H9 (cell line): ENCODE results near the gene SORCS2. TPM values are rescaled to one million over a fixed set of nuclear protein-coding genes. Genes with fewer than 3 reads are reported as not detected.

Source experiments
- DNase-seq: peaks from one replicate; pipeline ENCODE4 v3.0.0-alpha.2; 2017
- H2AFZ ChIP-seq: one replicate; pipeline ENCODE4 v1.6.1; 2013; ENCODE audit warnings: mild to moderate bottlenecking, low read length, control low read depth, moderate library complexity
- H2AK5ac ChIP-seq: 2 replicates; pipeline ENCODE4 v1.6.1; 2013; ENCODE audit warnings: low read length, control low read depth, mixed read lengths; ENCODE audit not compliant: insufficient read length
- H2BK120ac ChIP-seq: one replicate; pipeline ENCODE4 v1.6.1; 2013; ENCODE audit warnings: low read depth, mild to moderate bottlenecking, low read length, control low read depth, inconsistent platforms; ENCODE audit not compliant: poor library complexity, severe bottlenecking
- H2BK12ac ChIP-seq: 2 replicates; pipeline ENCODE4 v1.6.1; 2013; ENCODE audit warnings: low read length, control low read depth, mixed read lengths, low read depth; ENCODE audit not compliant: insufficient read length
- H2BK15ac ChIP-seq: 2 replicates; pipeline ENCODE4 v1.6.1; 2013; ENCODE audit warnings: low read depth, low read length, control low read depth
- H2BK20ac ChIP-seq: one replicate; pipeline ENCODE4 v1.6.1; 2013; ENCODE audit warnings: low read depth, mild to moderate bottlenecking, low read length, control low read depth, inconsistent platforms; ENCODE audit not compliant: poor library complexity, severe bottlenecking
- H2BK5ac ChIP-seq: 2 replicates; pipeline ENCODE4 v1.6.1; 2013; ENCODE audit warnings: low read length, control low read depth, mixed read lengths; ENCODE audit not compliant: insufficient read length
- H3K14ac ChIP-seq: 2 replicates; pipeline ENCODE4 v1.6.1; 2013; ENCODE audit warnings: low read length, control low read depth; ENCODE audit not compliant: insufficient read depth
- H3K18ac ChIP-seq: 2 replicates; pipeline ENCODE4 v1.6.1; 2013; ENCODE audit warnings: low read depth, mild to moderate bottlenecking, mixed read lengths, low read length, control low read depth; ENCODE audit not compliant: insufficient read length
- H3K23ac ChIP-seq: 2 replicates; pipeline ENCODE4 v1.6.1; 2013; ENCODE audit warnings: low read length, control low read depth, mixed read lengths, low read depth; ENCODE audit not compliant: insufficient read length
- H3K23me2 ChIP-seq: 2 replicates; pipeline ENCODE4 v1.6.1; 2013; ENCODE audit warnings: low read depth, mild to moderate bottlenecking, mixed read lengths, low read length, control low read depth; ENCODE audit not compliant: insufficient read length, poor library complexity, severe bottlenecking
- H3K27ac ChIP-seq: 2 replicates; pipeline ENCODE4 v1.5.1; 2013; ENCODE audit warnings: low read length, control low read depth, mixed read lengths, low read depth; ENCODE audit not compliant: insufficient read length
- H3K27me3 ChIP-seq: 2 replicates; pipeline ENCODE4 v1.6.1; 2013; ENCODE audit warnings: low read length, control low read depth, inconsistent platforms; ENCODE audit not compliant: insufficient read depth
- H3K4ac ChIP-seq: 2 replicates; pipeline ENCODE4 v1.6.1; 2013; ENCODE audit warnings: low read depth, mild to moderate bottlenecking, control low read depth, inconsistent platforms, low read length, moderate library complexity
- H3K4me1 ChIP-seq: 2 replicates; pipeline ENCODE4 v1.6.1; 2013; ENCODE audit warnings: low read length, control low read depth, inconsistent platforms; ENCODE audit not compliant: insufficient read depth
- H3K4me2 ChIP-seq: 2 replicates; pipeline ENCODE4 v1.6.1; 2013; ENCODE audit warnings: low read length, control low read depth, mixed read lengths; ENCODE audit not compliant: insufficient read length, insufficient read depth
- H3K56ac ChIP-seq: 2 replicates; pipeline ENCODE4 v1.6.1; 2013; ENCODE audit warnings: low read depth, mild to moderate bottlenecking, mixed read lengths, low read length, control low read depth; ENCODE audit not compliant: insufficient read length
- H3K79me1 ChIP-seq: 2 replicates; pipeline ENCODE4 v1.6.1; 2013; ENCODE audit warnings: low read depth, mild to moderate bottlenecking, moderate library complexity, low read length, control low read depth, inconsistent platforms; ENCODE audit not compliant: insufficient read depth, poor library complexity, severe bottlenecking
- H3K79me2 ChIP-seq: 2 replicates; pipeline ENCODE4 v1.6.1; 2013; ENCODE audit warnings: low read length, control low read depth, inconsistent platforms; ENCODE audit not compliant: insufficient read depth
- H3K9ac ChIP-seq: 2 replicates; pipeline ENCODE4 v1.6.1; 2013; ENCODE audit warnings: low read length, control low read depth, mixed read lengths; ENCODE audit not compliant: insufficient read length; ENCODE audit errors: extremely low read depth
- H3K9me3 ChIP-seq: one replicate; pipeline ENCODE4 v1.6.1; 2013; ENCODE audit warnings: low read depth, low read length, inconsistent platforms; ENCODE audit not compliant: control insufficient read depth
- H3T11ph ChIP-seq: one replicate; pipeline ENCODE4 v1.6.1; 2013; ENCODE audit warnings: mild to moderate bottlenecking, low read length, control low read depth, inconsistent platforms
- H4K20me1 ChIP-seq: one replicate; pipeline ENCODE4 v1.6.1; 2013; ENCODE audit not compliant: control insufficient read depth, insufficient read length, insufficient read depth
- H4K5ac ChIP-seq: 2 replicates; pipeline ENCODE4 v1.6.1; 2013; ENCODE audit warnings: low read depth, mild to moderate bottlenecking, mixed read lengths, low read length, control low read depth; ENCODE audit not compliant: insufficient read length
- H4K8ac ChIP-seq: replicated peaks from 2 replicates; pipeline ENCODE4 v1.6.1; 2013; ENCODE audit warnings: low read length, control low read depth, mixed read lengths, low read depth; ENCODE audit not compliant: insufficient read length
- H4K91ac ChIP-seq: 2 replicates; pipeline ENCODE4 v1.6.1; 2013; ENCODE audit warnings: low read depth, mild to moderate bottlenecking, moderate library complexity, mixed read lengths, low read length, control low read depth; ENCODE audit not compliant: insufficient read length
- H3K27ac Mint-ChIP-seq, 3 experiments: 2 replicates in 2 of 3; 3 replicates in 1 of 3; pipeline ENCODE4 v1.8.0; 2020 to 2021; ENCODE audit warnings: mixed read lengths in 3 of 3, mild to moderate bottlenecking in 1 of 3, moderate library complexity in 1 of 3
- H3K27me3 Mint-ChIP-seq: 2 replicates; pipeline ENCODE4 v1.8.0; 2021; ENCODE audit warnings: low read depth, mild to moderate bottlenecking, moderate library complexity, mixed read lengths
- H3K36me3 Mint-ChIP-seq, 3 experiments: 2 replicates in 2 of 3; 3 replicates in 1 of 3; pipeline ENCODE4 v1.8.0; 2020 to 2021; ENCODE audit warnings: low read depth in 3 of 3, mixed read lengths in 3 of 3; ENCODE audit not compliant: insufficient read depth in 1 of 3
- H3K4me1 Mint-ChIP-seq, 2 experiments: 2 replicates each; pipeline ENCODE4 v1.8.0; 2020; ENCODE audit warnings: mixed read lengths in 2 of 2
- H3K4me3 Mint-ChIP-seq, 2 experiments: 2 replicates in 1 of 2; 3 replicates in 1 of 2; pipeline ENCODE4 v1.8.0; 2020 to 2021; ENCODE audit warnings: mild to moderate bottlenecking in 2 of 2, mixed read lengths in 2 of 2, moderate library complexity in 1 of 2
- H3K9me3 Mint-ChIP-seq, 2 experiments: 2 replicates in 1 of 2; 3 replicates in 1 of 2; pipeline ENCODE4 v1.8.0; 2020; ENCODE audit warnings: mild to moderate bottlenecking in 2 of 2, mixed read lengths in 2 of 2, moderate library complexity in 1 of 2
- CTCF ChIP-seq: fragments of 200-600 bp; sonication (generic); conservative IDR thresholded peaks from 3 replicates; pipeline ENCODE4 v1.8.0; 2021; ENCODE audit warnings: antibody characterized with exemption, mild to moderate bottlenecking
- WGBS: extraction: QIAGEN DNeasy Blood & Tissue Kit; methylation state at CpG from one replicate; pipeline ENCODE4 v1.1.7; 2013; ENCODE audit warnings: missing lambda C conversion rate, low lambda C conversion rate, mixed read lengths; ENCODE audit not compliant: insufficient read length; ENCODE audit errors: extremely low coverage; 5-methylcytosine and 5-hydroxymethylcytosine counted together
- total RNA-seq: library from RNA; stranded (reverse); gene quantifications from 2 replicates; pipeline ENCODE4 v1.2.1, GENCODE V29; 2021

The SORCS2 gene
- total RNA-seq, 1 experiment from 2014 or later = 0.57 TPM

DNA sequence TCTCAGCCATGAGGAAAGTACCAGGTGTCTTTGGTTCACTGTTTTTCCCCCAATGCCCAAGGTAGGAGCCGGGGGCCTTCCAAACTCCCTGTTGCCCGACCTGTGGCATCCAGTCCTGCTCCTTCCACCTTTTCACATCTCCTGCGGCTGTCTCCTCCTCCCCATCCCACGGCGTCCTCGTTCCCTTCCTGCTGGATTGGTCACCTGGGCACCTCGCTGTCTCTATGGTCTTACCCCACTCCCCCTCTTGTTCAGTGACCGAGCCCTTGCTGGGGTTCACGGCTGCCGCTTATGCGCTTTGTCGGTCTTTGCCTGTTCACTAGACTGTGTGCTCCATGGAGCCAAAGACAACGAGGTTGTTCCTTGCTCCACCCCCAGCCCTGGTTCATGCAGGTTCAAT is 431.1 kb downstream of the SORCS2 start:
- Histone ChIP-seq H4K5ac (no peak overlapping the region), H3K9me3 (no peaks in the 10 kb centered on the region), H2BK20ac (no peak overlapping the region), H3K27me3 (no peaks in the 10 kb centered on the region), H3T11ph (no peak overlapping the region), H3K4me1 (no peaks in the 10 kb centered on the region), H3K23me2 (no peaks in the 10 kb centered on the region), H2AFZ (no peak overlapping the region), H2BK15ac (no peak overlapping the region), H2BK12ac (no peak overlapping the region), H2BK5ac (no peak overlapping the region), H3K4ac (no peak overlapping the region), H2BK120ac (no peak overlapping the region), H3K18ac (no peak overlapping the region), H3K9ac (no peak overlapping the region), H2AK5ac (no peak overlapping the region), H3K4me2 (no peak overlapping the region), H4K8ac (no peak overlapping the region), H3K79me2 (no peaks in the 10 kb centered on the region), H3K56ac (no peak overlapping the region), H4K20me1 (no peaks in the 10 kb centered on the region), H3K23ac (no peak overlapping the region), H3K27ac (no peak overlapping the region), H4K91ac (no peak overlapping the region), H3K79me1 (no peaks in the 10 kb centered on the region), H3K14ac (0 out of 2 replicates have a peak overlapping the region, but pooled peaks have one; percentile 31)
- Mint-ChIP-seq H3K27me3 (peaks cover 12% of the 10 kb centered on the region), H3K9me3 (peaks cover 0 to 2% of the 10 kb centered on the region in 2 experiments; a peak in 1 of 5 replicates), H3K4me3 (no peak overlapping the region), H3K36me3 (no peaks in the 10 kb centered on the region), H3K27ac (no peak overlapping the region), H3K4me1 (peaks cover 1 to 2% of the 10 kb centered on the region in 2 experiments; a peak in 3 of 4 replicates)
- TF ChIP-seq CTCF = no peak
- no peak for DNase-seq
- WGBS = no CpG with 5 or more reads among the region's 13 CpGs
